HepG2 (cell line): ENCODE results near the gene DAZAP1.

ENCODE experiments used
- CTCF ChIP-seq: sonication (generic); formaldehyde crosslinking; IDR thresholded peaks from 2 replicates; pipeline ENCODE4 v1.5.0; 2020; ENCODE audit warnings: mild to moderate bottlenecking, missing genetic modification reagents, moderate library complexity
- MAX ChIP-seq: IDR thresholded peaks from 2 replicates; pipeline ENCODE4 v1.6.1; 2012; ENCODE audit warnings: inconsistent platforms
- NCOA2 ChIP-seq: sonication (generic); formaldehyde crosslinking; IDR thresholded peaks from 2 replicates; pipeline ENCODE4 v1.8.0; 2022; ENCODE audit warnings: inconsistent platforms
- NR1H2 ChIP-seq: sonication (generic); formaldehyde crosslinking; IDR thresholded peaks from 2 replicates; pipeline ENCODE4 v1.8.1; 2022; ENCODE audit warnings: low read depth, missing genetic modification reagents, borderline replicate concordance
- NR2C2 ChIP-seq: sonication (generic); formaldehyde crosslinking; IDR thresholded peaks from 2 replicates; pipeline ENCODE4 v1.4.0; 2020; ENCODE audit warnings: missing genetic modification reagents, mild to moderate bottlenecking, moderate library complexity, borderline replicate concordance
- SALL2 ChIP-seq: sonication (generic); formaldehyde crosslinking; IDR thresholded peaks from 2 replicates; pipeline ENCODE4 v1.8.1; 2023; ENCODE audit warnings: mild to moderate bottlenecking, missing genetic modification reagents, inconsistent platforms
- SETDB1 ChIP-seq: sonication (generic); formaldehyde crosslinking; IDR thresholded peaks from 2 replicates; pipeline ENCODE4 v1.5.1; 2020; ENCODE audit warnings: missing genetic modification reagents, mild to moderate bottlenecking, borderline replicate concordance
- ZNF101 ChIP-seq: sonication (generic); formaldehyde crosslinking; IDR thresholded peaks from 2 replicates; pipeline ENCODE4 v1.4.0; 2020; ENCODE audit warnings: mild to moderate bottlenecking, low read depth, missing genetic modification reagents, borderline replicate concordance

DNA sequence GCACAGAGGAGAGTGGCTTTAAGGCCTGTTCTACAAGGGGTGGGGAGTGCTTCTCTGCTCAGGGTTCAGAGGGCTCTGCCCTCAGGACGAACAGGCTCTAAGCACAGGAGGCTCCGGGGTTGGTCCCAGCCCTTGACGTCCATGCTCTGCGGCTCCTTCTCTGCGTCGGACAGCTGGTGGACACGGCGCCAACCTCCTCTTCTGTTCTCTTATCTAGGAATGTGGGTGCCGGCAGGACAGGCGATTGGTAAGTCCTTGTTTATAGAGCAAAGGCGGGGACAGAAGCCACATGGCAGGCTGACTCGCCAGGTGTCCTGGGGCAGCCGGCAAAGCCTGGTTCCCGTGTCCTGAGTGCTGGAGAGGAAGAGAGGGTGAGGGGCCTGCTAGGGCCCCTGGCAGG is 22.4 kb downstream of the DAZAP1 start:
- TF ChIP-seq NR2C2 (CRISPR knock-in tag) (no peak), SALL2 (CRISPR knock-in tag) (no peak), CTCF (CRISPR knock-in tag) (no peak), NCOA2 (CRISPR knock-in tag) (no peak), SETDB1 (no peak), ZNF101 (no peak), NR1H2 (CRISPR knock-in tag) (no peak), MAX (no peak)
